ENCODE data around the gene SH3GLB2.

DNA sequence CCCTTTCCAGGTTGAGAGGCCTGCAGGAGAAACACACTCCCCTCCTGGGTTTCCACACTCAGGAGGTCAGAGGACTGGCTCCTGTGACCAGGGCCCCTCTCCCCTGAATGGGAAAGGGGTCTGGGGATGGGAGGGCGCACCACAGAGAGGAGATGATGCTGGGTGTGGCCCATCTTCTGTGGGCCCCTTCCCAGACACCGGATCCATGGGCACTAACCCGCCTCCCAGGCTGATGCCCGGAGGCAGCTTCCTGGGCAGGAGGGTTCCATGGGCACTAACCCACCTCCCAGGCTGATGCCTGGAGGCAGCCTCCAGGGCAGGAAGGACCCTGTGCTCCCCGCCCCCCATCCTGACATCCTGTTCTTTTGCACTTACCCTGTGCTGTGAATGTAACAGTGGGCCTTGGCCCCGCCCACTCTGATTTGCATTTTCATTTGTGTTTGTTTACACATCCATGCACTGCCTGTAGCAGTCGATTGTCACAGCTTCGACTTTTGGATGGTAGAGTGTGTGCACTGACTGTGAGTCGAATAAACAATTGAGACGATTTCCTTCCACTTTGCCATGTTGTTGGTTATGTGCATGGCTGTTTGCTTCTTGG is 43.5 kb upstream of the SH3GLB2 start:
- TF ChIP-seq POLR2A (IDR thresholded peaks at IDR 0.05) (no peak), CTCF (IDR thresholded peaks at IDR 0.05) (no peak)
